ENCODE results near the gene AAK1.
"Not testable (repeated sequence)": the region's sequence is repeated elsewhere in the genome, so short reads cannot be mapped to it uniquely, and the experiment has no call there.

AAK1 gene

DNA sequence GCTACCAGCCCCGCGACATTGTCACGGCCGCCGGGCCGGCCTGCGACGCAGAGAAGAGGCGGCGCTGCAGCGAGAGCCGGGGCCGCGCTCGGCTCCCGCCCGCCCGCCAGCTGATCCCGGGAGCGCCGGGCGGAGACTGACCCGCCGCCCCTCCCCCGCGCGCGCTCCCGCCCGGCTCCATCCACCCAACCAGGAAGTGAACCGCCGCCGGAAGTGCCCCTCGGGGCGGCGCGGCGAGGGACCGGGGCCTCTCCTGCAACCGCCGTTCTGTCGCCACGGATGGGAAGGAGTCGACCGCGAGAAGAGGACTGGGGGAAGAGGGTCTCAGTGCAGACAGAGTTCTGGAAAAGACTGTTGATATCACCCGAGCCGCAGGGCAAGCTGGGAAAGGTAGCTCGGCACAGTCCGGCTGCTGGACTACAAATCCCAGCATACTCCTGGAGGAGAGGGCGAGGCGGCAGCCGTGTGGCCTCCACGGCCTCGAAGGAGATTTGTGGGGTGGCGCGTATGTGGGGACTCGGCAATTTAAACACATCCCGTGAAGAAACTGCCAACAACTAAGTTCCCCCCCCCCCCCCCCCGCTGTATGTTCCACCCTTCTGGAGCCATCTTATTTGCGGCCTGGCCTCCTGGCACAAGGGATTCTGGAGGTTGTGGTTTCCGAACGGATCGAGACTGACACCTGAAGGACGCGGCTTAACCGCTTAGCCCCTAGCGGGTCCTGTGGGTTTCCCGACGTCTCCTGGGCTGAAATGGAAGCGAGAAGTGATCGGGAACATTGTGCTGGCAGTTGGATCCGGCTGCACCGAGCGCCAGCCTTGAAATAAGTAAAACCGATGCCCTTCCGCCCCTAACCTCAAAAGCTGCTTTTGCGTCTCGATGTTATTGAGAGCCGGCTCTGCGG, at the start of gene AAK1:
TSS of gene AAK1 (minus strand) at position 138 of the 904 bp plus-strand sequence. CDS start 699 bp downstream, outside the sequence.
- peak; percentile 53 to 62 for DNase-seq (ENCODE audit: low read depth in 2 of 2)

GRCh38 chr2:69692424-69692823, 48.9 kb upstream of the AAK1 start:
- no peak for DNase-seq (ENCODE audit: low read depth in 2 of 2)

GRCh38 chr2:69689969-69690368, 46.4 kb upstream of the AAK1 start:
- no peak for DNase-seq (ENCODE audit: low read depth in 2 of 2)

DNA sequence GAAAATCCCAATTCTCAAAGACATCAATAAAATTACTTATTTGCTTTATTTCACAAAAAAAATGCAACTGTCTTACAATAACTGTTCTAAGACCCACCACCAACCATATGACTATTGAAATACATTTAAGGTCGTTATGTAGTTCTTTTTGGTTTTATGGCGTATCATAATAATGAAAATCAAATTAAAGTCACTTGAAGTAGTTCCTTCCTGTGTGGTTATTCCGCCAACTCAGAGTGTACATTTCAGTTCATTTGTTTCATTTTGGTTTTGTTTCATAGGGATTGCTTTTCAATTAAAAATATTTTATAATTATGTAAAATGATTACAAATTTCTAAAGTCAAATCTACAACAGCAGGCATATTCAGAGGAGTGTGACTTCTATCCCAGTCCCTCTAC, 45.9 kb upstream of the AAK1 start:
- no peak for DNase-seq (ENCODE audit: low read depth in 2 of 2)

GRCh38 chr2:69687971-69688611, 44.6 kb upstream of the AAK1 start:
- DNase-seq (ENCODE audit: low read depth in 2 of 2) = no peak

DNA sequence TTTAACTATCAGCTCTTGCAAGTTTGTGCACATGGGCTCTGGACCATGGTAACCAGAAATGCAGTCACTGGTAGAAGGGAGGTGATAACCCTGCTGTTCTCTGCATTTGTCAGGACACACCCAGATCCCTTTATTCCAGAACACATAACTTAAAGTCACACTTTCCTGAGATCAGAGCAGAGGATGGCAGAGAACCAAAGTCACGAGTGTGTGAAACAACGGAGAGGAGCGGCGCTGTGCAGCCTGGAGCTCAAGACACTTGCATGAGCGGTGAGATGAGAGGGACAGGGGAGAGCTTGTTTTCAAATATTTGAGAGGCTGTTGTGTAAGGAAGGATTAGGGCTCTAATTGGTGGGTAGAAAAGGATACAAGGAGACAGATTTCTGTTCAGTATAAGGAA, 43.3 kb upstream of the AAK1 start:
- no peak for DNase-seq (ENCODE audit: low read depth in 2 of 2)

GRCh38 chr2:69685321-69686048, 41.9 kb upstream of the AAK1 start:
- no peak for DNase-seq (ENCODE audit: low read depth in 2 of 2)

DNA sequence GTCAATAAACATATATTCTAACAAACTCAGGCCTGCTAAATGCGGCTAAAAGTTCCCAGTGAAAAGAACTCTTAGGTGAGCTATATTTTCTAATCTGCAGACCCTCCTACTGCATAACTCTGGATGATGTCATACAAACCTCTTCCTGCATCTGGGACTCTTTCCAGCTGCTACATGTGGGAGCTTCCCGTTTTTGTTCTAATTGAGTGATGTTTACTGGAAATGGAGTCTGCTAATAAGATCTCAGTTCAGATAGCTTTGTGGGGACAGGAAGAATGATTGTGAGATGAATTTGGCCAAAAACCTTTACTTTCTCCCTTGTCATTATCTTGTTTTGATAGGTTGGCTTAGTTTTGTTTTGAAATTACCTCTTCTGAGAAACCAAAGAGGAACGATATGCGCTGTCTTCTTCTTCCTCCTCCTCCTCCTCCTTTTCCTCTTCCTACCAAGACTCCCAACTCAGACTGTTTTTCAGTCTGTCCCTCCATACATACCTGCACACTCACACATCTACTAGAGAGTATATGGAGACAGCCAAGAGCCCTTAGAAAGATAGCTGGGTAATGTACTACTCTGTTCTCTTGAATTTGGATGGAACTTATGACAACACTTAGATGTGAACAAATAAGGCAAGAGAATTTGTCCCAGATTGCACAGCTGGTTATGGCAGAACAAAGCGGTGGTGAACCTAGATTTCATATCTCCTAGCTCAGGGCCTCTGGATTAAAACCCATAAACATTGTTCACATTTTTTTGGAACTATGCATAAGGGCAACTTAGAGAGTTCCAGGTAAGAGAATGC, 39.8 kb upstream of the AAK1 start:
- DNase-seq (ENCODE audit: low read depth in 2 of 2) = no peak

DNA sequence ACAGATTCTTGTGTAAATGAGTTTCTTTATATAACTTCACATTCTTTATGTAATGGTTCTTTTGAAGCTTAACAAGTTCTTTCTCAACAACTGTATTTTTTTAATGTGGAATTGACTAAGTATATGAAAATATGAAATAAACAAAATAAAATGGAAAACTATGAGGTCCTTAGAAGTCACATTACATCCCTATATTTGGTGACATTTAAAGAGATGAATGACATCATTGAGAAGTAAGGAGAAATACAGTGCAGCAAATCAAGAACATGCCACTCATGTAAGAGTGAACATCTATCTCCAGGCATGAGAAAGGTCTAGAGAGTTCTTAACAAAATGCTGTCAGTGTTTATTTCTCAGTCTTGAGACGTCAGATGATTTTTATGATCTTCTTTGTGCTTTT, 39.0 kb upstream of the AAK1 start:
- no peak for DNase-seq (ENCODE audit: low read depth in 2 of 2)

DNA sequence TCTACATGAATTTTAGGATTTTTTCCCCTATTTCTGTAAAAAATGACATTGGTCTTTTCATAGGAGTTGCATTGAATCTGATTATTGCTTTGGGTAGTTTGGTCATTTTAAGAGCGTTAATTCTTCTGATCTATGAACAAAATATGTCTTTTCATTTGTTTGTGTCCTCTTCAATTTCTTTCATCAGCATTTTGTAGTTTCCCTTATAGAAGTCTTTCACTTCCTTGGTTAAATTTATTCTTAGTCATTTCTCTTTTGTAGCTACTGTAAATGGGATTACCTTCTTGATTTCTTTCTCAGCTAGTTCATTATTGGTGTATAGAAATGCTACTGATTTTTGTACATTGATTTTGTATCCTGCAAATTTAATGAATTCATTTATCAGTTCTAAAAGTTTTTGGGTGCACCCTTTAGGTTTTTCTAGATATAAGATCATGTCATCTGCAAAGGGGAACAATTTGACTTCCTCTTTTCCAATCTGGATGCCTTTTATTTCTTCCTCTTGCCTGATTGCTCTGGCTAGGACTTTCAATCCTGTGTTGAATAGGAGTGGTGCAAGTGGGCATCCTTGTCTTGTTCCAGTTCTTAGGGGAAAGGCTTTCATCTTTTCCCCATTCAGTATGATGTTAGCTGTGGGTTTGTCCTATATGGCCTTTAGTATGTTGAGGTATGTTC, 36.6 kb upstream of the AAK1 start:
- DNase-seq (ENCODE audit: low read depth in 2 of 2) = no peak

DNA sequence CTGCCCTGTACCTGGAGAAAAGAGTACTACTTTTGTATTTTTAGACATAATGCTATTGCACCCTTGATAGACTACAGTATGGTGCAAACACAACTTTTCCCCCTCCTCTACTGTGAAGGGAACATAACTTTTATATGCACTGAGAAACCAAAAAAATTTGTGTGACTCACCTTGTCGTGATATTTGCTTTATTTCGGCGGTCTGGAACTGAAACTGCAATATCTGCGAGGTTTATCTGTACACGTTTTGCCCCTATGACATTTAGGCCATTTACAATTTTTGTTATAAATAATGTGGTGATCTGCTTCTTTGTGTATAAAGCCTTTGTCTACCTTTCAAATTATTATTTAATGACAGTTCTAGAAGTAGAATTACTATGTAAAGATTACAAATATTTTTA, 34.4 kb upstream of the AAK1 start:
- no peak for DNase-seq (ENCODE audit: low read depth in 2 of 2)

DNA sequence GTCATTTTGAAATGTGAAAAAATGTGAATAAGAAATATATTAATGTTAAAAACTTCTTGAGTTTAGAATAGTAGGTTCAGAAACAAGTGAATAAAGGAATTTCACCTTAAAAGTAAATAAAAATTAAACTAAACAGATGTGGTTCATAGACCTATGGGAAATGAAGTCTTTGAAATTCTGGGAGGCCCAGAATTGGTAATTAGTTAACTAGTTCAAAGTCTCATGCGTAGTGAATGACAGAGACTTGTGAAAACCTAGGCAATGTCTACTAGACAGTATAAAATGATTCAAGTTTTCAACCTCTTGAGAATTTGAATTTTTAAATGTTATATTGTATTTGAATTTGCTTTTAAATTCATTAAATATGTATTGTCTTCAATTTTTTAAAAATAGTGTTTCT, 32.6 kb upstream of the AAK1 start:
- DNase-seq (ENCODE audit: low read depth in 2 of 2) = no peak

DNA sequence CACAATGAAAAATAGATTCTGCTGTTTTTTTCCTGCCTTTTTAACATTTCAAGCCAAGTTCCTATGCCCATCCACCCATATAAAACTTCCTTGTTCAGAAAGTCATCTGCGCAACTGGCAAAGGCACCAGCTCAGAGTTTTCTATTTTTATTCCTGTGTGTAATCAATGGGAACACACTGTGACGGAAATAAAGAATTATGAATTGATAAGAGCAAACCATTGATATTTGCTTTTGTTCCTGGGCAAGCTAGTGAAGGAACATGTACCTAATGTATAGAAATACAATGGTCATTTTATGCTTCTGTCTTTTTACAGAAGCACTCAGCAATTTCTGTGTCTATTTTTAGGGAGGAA, 30.8 kb upstream of the AAK1 start:
- no peak for DNase-seq (ENCODE audit: low read depth in 2 of 2)

DNA sequence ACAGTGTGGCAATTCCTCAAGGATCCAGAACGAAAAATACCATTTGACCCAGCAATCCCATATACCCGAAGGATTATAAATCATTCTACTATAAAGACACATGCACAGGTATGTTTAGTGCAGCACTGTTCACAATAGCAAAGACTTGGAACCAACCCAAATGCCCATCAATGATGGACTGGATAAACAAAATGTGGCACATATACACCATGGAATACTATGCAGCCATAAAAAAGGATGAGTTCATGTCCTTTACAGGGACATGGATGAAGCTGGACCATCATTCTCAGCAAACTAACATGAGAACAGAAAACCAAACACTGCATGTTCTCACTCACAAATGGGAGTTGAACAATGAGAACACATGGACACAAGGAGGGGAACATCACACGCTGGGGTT, 29.6 kb upstream of the AAK1 start:
- not testable (repeated sequence) for DNase-seq (ENCODE audit: low read depth in 2 of 2)

DNA sequence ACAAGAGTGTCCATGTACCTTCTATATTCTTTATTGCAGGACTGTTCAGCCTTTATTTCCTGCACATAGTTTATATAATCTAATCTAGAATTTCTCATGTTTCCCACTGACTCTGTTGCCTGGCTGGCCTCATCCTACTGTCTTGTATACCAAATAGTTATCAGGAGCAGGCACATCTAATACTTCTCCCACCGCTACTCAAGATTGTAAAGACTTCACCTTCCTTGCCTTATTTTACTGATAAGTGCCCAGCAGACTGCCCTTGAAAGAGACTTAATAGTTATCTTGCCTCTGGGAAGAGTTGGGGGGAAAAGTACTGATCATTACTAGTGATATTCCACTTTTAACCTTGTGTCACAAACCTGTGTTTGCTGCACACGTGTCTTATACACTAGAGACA, 26.1 kb upstream of the AAK1 start:
- DNase-seq (ENCODE audit: low read depth in 2 of 2) = no peak

DNA sequence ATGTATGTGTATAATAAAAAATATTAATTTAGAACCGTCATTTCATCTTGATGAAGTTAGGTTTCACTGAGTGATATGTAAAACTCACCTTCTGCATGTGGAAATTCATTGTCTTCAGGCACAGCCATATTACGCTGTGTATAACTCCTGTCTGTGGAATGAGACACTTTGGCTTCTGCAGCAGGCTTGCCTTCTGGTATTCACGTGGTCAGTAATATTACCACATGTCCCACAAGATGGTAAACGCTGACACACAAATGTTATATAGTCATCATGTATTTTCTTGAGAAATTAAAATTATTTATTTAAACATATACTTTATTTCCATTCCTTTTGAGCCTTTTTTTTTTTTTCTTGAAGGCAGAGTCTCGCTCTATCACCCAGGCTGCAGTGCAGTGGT, 25.1 kb upstream of the AAK1 start:
- DNase-seq (ENCODE audit: low read depth in 2 of 2) = no peak

GRCh38 chr2:69667805-69668382, 24.4 kb upstream of the AAK1 start:
- DNase-seq (ENCODE audit: low read depth in 2 of 2) = no peak

DNA sequence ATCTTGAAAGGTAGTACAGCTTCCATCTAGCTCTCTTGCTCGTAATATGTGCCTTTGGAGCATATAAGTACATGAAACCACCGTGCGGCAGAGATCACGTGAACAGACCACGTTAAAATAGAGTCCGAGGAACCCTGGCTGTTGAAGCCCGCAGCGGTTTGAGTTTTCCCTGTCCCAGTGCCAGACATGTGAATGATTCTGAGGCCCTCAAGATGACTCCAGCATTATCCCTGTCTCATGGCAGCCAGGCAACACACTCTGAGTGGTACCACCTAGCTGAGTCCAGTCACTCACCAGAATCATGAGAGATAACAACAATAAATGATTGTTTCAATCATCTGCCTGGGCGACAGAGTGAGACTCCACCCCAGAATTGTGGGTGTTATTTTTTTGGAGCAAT, 21.6 kb upstream of the AAK1 start:
- DNase-seq (ENCODE audit: low read depth in 2 of 2) = no peak

GRCh38 chr2:69663860-69664259, 20.3 kb upstream of the AAK1 start:
- DNase-seq (ENCODE audit: low read depth in 2 of 2) = no peak

GRCh38 chr2:69662547-69662946, 19.0 kb upstream of the AAK1 start:
- not testable (repeated sequence) for DNase-seq (ENCODE audit: low read depth in 2 of 2)

GRCh38 chr2:69660637-69661036, 17.1 kb upstream of the AAK1 start:
- no peak for DNase-seq (ENCODE audit: low read depth in 2 of 2)

Measured in stimulated activated CD8-positive, alpha-beta memory T cell treated with anti-CD3 and anti-CD28 coated beads, Interleukin-2, amount 100 ng/mL, for 1 hour (primary cell).